DMS79 treated with DMSO at 0.1 percent for 48 hours (cell line): ENCODE data around the gene ORAI1.
"Not testable (repeated sequence)": the region's sequence is repeated elsewhere in the genome, so short reads cannot be mapped to it uniquely, and the experiment has no call there.

ENCODE experiments used
- DNase-seq: peaks from one replicate; lab custom pipeline; 2025; lab: John Stamatoyannopoulos, UW

The ORAI1 gene

DNA sequence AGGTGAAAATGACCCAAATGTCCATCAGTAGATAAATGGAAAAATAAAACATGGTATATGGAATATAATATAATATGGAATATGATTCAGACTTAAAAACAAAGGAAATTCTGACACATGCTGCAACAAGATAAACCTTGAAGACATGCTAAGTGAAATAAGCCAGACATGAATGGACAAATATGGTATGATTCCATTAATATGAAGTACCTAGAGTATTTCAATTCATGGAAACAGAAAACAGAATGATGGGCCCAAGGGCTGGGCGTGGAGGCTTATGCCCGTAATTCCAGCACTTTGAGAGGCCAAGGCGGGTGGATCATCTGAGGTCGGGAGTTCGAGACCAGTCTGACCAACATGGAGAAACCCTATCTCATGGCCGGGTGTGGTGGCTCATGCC, 22.7 kb upstream of the ORAI1 start:
- DNase-seq = no peak

DNA sequence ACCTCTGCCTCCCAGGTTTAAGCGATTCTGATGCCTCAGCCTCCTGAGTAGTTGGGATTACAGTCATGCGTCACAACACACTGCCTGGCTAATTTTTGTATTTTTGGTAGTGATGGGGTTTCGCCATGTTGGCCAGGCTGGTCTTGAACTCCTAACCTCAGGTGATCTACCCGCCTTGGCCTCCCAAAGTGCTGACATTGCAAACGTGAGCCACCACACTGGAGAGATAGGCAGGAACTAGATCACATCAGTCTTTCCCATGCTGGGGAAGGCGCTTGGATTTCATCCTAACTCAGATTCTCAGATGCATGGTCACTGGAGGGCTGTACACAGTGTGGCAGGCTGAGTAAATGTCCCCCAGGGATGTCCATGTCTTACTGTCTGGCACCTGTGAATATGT, 18.0 kb upstream of the ORAI1 start:
- no peak for DNase-seq

DNA sequence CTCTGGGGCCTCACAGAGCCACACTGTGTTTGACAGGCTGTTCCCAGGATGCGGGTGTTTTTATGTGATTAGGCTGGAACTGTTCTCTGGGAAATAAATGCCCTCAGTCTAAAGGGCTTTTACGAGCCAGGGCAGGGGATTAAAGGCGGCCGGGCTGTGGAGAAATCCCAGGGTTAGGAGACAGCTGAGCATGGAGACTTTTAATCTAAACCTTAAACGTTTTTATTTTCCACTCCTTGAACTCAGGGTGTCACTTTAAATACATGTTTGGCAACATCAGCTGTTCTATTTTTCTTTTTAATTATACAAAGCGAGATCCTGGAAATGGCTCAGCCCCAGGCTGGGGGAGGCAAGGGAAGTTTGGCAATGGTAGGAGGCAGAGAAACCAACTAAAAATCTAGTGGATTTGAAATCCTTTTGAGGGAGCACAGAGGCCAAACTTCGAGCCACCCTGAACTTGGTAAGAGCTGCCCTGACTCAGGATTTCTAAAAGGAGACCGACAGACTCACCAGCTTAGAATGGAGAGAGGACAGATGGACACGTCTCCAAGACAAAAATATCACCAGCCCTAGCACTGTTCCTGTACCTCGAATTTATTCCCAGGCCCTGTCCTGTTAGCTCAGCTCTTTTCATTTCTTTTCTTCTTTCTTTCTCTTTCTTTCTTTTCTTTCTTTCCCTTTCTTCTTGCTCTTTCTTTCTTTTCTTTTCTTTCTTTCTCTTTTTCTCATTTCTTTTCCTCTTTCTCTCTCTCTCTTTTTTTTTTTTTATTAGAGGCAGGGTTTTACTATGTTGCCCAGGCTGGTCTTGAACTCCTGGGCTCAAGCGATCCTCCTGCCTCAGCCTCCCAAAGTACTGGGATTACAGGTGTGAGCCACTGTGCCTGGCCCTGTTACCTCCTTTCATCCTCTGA, 15.8 kb upstream of the ORAI1 start:
- DNase-seq = no peak

DNA sequence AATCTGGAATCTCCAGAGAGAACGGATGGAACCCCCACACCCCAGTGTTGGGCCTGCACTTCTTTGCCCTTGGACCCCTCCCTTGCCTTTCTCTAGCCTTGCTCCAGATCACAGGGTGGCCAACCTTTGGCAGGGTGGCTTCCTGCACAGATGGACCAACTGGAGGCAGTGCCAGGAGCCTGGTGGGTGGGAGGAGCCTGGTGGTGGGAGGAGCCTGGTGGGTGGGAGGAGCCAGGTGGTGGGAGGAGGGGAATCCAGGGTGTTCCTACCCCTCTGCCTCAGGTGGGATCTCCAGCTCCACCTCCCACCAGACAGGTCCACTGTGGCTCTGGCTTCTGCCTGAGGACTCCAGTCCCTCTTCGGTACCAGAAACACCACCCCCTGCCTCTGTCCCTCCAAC, 15.0 kb upstream of the ORAI1 start:
- no peak for DNase-seq

DNA sequence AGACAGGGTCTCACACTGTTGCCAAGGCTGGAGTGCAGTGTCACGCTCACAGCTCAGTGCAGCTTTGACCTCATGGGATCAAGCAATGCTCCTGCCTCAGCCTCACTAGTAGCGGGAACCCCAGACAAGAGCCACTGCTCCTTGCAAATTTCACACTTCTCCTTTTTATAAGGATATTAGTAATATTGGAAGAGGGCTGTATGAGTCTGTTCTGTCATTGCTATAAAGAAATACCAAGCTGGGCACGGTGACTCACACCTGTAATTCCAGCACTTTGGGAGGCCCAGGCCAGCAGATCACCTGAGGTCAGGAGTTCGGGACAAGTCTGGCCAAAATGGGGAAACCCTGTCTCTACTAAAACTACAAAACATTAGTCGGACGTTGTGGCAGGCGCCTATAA, 12.9 kb upstream of the ORAI1 start:
- DNase-seq = no peak

DNA sequence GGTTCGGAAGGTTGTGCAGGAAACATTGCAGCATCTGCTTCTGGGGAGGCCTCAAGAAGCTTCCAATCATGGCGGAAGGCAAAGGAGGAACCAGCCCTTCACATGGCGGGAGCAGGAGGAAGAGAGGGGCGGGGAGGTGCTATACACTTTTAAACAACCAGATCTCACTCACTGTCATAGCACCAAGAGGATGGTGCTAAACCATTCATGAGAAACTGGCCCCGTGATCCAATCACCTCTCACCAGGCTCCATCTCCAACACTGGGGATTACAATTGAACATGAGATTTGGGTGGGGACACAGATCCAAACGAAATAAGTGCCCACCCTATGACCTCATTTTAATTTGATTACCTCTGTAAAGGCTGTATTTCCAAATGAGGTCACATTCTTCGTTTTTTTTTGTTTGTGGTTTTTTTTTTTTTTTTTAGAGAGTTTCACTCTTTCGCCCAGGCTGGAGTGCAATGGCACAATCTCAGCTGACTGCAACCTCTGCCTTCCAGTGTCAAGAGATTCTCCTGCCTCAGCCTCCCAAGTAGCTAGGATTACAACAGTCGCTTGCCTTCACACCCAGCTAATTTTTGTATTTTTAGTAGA, 11.4 kb upstream of the ORAI1 start:
- no peak for DNase-seq

DNA sequence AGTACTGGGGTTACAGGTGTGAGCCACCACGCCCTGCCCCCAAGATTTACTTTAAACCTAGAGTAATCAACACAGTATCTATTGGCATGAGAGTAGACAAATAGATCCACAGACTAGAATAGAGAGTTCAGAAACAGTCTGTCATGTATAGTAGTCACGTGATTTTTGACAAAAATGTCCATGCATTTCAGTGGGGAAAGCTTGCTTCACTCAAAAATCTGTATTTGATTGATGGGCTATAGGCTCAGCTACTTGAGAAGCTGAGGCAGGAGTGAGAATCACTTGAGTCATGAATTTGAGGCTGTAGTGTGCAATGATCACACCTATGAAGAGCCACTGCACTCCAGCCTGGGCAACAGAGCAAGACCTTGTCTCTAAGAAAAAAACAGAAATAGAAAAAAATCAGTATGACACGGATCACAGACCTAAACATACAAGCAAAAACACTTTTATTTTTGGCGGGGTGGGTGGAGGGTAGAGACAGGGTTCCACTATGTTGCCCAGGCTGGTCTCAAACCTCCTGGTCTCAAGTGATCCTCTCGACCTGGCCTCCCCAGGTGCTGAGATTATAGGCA, 7.6 kb upstream of the ORAI1 start:
- no peak for DNase-seq

DNA sequence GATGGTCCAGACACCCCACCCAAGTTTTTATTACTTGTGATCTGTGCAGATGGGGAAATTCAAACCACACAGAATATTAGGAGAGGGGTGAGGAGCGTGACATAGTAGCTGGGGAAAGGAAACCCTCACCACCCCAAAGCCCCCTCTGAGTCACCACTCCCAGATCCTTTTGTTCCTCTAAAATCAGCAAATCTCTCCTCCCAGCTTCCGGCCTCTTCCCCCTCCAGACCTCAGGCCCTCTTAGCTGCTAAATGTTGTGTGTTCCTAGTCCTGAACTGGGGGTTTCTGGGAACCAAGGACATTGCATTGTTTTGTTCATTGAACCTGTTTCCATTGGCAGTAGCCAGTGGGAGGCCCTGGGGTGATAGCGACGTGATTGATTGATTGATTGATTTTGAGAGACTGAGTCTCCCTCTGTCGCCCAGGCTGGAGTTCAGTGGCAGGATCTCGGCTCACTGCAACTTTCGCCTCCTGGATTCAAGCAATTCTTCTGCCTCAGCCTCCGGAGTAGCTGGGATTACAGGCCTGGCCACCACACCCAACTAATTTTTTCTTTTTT, 5.9 kb upstream of the ORAI1 start:
- DNase-seq = no peak

DNA sequence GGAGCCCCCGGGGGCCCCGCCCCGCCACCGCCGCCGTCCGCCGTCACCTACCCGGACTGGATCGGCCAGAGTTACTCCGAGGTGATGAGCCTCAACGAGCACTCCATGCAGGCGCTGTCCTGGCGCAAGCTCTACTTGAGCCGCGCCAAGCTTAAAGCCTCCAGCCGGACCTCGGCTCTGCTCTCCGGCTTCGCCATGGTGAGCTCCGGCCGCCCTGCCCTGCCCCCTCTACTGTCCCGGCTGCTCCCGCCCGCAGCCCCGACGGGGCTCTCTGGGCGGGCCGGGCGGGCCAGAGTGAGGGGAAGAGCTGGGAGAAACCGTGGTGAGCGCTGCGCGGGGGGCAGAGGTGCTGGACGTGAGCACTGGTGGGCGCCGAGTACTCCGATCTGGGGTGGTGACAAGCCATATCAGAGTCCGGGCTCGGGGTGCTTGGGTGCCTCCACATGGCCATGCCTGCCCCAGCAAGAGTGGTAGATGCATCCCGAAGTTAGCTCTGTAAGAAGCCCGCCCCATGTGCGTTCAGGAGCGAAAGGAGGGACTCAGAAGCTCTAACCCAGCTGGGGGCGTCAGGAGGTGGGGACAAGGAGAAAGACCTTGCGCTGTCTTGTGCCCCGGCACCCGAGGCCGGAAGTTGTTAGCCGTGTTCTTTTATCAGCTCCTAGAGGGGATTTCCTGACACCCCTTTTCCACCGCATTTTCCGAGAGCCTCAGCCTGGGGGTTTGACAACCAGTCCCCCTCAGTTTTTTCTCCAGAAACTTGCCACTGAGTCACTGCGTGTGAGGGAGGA, 717 bp downstream of the ORAI1 start:
- peak; percentile 51 for DNase-seq

DNA sequence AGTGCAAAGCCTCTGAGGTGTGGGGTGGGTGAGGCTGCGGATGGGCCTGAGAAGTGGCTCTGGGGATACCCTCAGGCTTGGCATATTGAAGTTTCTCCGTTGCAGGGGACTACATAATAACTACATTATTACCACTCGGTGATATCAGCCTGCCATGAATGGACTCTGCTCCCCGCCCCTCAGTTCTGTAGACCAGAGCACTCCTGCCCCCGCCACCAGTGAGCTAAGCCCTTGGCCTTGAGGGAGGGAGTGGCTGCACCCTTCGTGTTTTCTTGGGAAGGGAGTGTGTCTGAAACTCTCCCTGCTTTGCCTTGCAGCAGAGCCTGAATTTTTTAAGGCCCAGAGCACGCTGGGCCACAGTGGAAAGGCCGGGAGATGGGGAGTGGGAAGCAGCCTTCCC, 1.7 kb downstream of the ORAI1 start:
- no peak for DNase-seq

DNA sequence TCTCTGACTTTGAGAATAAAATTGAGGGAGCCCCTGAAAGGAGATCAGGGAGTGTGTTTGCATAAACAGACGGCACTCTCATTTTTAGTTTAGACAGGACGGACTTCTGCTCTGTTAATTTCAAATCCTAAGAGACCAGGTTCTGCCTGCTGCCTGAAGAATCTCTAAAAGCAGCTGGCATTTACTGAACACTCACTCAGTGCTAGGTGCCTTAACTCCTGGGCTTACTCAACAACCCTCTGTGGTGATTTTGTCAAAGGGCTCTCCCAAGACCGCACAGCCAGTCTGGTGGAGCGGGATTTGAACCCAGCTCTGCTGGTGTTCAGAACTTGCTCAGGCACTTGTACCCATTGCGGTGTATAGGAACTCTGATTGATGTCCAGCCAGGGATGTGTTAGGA, 2.2 kb downstream of the ORAI1 start:
- no peak for DNase-seq

DNA sequence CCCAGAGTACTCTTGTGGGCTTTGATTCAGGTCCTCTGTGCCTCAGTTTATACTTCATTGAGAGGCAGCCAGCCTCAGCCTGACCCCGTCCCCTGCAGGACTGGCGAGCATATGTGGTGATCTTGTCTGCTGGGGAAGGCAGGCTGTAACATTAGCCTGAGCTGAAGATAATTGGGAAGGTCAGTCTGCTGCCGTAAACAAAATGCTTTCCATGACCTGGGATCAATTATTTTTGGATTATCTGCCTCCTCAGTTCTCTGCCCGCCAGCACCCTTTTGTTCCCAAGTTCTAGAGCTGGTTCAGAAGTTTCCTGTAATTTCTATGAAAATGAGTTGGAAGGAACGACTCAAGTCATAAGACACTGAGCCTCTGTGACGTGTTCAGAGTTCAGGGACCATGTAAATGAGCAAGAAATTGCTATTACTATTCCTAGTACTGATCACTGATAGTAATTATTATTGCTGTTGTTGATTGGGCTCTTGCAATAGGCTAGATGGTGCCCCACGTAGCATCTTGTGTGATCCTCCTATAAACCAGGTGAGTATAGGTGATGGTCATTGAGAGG, 4.5 kb downstream of the ORAI1 start:
- DNase-seq = no peak

DNA sequence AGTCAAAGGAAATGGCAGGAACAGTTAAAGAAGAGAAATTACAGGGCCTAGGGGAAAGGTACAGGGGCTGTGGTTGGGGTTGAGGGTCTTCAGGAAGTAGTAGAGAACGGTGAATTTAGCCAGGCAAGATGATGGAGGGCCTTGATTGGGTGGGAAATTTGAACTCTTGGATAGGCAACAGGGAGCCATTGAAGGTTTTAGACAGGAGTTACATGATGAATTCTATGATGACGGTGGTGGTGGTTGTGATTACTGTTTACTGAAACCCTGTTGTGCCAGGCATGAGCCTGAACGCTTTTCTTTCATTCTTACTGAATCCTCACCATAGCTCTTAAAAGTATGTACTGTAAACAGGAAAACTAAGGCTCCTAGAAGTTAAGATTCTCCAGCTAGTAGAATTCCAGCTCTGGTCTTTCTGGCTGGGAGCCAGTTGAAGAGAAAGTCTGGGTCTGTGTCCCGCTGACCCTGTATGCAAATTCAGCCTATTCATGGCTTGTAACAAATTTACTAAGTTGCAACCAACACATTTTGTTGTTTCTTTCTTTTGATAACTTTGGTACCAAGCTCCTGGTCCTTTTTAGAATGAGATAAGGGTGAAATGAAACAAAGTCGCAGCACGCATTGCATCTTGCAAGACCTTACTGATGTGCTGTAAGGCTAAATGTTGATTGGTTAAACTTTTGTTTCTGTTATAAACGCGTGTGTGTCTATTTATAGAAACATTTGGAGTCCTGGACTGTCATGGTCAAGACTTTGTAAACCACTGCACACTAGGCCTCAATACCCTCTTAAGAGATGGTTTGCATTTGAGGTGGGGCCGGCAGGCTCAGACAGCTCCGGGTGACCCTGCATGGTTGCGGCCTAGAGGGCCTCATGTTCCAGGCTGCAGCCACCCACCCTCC, 6.0 kb downstream of the ORAI1 start:
- DNase-seq = no peak

DNA sequence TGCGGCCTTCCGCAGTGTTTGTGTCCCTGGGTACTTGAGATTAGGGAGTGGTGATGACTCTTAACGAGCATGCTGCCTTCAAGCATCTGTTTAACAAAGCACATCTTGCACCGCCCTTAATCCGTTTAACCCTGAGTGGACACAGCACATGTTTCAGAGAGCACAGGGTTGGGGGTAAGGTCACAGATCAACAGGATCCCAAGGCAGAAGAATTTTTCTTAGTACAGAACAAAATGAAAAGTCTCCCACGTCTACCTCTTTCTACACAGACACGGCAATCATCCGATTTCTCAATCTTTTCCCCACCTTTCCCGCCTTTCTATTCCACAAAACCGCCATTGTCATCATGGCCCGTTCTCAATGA, 7.5 kb downstream of the ORAI1 start:
- DNase-seq = not testable (repeated sequence)

DNA sequence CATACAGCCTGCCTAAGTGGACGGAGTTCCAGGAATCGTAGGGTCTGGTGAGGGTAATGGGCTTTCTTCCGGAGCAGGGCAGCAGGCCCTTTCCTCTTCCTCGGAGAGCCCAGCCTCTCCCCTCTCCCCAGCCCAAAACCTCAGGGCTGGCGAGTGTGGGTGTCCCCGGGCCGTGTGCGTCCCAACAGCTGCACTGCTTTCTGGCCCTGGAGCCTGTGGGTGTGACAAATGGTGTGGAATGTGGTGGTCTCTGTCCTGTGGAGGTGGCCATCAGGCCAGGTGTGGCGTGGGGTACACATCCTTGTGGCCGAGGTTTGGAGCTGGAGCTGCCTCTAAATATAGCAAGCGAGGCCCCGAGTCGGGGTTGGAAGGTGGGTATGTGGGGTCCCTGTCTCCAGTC, 8.5 kb downstream of the ORAI1 start:
- no peak for DNase-seq

DNA sequence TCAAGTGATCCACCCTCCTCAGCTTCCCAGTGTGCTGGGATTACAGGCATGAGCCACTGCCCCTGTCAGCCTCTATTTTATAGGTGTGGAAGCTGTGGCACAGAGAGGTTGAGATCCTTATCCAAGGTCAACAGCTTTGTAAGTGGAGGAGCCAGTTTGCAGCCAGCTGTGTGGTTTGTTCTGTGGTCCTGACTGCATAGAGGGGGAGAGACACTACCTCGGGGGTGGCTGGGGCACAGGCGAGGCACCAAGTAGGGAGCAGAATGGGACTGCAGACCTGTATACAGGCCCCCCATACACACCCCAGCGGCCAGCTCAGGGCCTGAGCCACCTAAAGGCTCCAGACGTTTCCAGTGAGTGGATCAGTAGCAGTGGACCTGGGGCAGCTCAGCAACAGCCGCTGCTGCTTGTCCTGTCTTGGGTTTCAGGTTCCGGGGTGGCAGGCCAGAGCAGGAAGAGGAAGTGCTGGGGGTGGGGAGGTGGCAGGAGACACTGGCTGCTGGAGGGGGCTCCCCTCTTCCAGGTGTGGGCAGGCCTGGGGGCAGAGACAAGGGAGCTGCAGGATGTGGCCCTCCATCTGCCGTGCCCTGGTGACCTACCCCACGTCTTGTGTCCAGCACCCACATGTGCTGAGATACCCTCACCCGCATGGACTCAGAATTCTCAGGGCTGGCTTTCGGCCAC, 11.0 kb downstream of the ORAI1 start:
- DNase-seq = no peak

DNA sequence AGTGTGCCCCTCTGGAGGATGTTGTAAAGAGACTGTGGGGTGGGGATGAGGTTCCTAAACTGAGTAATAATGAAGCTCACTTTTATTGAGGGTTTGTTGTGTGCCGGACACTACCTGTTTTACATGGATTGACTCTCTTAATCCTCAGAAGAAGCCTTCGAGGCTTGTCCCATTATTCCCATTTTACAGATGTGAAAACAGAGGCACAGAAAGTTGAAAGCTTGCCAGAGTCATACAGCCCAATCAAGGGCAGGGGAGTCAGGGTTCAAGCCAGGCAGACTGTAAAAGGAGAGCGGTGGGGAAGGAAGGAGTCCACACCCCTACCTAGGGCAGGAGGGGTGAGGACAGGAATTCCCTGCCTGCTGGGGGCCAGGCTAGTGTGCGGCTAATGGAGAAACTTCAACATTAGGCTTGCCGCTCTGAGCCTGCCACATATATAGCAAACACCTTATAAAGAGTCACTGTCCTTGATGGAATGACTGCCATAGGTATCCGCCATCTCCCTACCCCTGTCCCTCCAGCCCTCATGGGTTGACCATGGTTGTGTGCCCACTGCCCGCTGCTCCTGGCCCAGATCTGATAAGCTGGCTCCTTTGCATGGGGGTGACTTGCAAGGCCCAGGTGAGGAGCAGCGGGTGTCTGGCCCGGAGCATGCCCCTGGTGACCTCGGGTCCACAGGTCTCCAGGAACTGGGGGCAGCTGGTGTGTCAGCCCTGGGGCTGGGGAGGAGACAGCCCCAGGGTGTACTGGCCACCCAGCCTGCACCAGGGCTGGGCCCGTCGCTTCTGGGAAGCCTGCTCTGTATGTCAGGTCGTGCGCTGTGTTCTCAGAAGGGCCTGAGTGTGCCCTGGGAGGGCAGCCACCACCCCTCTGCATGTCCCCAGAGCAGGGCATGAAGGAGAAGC, 12.2 kb downstream of the ORAI1 start:
- DNase-seq = no peak

DNA sequence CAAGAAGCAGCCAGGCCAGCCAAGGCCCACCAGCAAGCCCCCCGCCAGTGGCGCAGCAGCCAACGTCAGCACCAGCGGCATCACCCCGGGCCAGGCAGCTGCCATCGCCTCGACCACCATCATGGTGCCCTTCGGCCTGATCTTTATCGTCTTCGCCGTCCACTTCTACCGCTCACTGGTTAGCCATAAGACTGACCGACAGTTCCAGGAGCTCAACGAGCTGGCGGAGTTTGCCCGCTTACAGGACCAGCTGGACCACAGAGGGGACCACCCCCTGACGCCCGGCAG, 15.0 kb downstream of the ORAI1 start:
- no peak for DNase-seq

DNA sequence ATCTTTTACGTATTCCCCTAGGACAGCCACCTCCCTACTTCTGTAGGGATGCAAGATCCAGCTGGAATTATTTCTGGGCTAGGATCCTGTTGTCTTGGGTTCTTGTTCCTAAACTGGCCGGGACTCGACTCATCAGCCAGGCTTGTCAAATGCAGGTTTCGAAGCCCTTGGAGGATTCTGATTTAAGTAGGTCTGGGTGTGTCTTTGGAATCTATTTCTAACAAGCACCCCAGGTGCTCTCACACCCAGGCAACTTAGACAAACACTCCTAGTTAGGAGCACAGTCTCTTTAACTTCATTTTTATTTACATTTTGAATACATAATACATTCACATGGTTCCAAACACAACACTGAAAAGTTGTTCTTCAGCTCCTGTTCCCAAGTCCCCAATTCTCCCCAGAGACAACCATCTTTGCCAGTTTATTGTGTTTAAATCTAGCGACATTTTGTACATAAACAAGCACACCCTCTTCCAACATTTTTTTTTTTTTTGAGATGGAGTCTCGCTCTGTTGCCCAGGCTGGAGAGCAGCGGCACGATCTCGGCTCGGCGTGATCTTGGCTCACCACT, 22.2 kb downstream of the ORAI1 start:
- no peak for DNase-seq
